NCI-H1417 treated with DMSO at 0.1 percent for 48 hours (cell line): ENCODE results near the gene GLUD1.
"Not testable (repeated sequence)": the region's sequence is repeated elsewhere in the genome, so short reads cannot be mapped to it uniquely, and the experiment has no call there.

Experiments
- DNase-seq: peaks from one replicate; lab custom pipeline; 2025; lab: John Stamatoyannopoulos, UW

GLUD1 gene

GRCh38 chr10:87089746-87090145, 4.9 kb downstream of the GLUD1 start:
- no peak for DNase-seq

DNA sequence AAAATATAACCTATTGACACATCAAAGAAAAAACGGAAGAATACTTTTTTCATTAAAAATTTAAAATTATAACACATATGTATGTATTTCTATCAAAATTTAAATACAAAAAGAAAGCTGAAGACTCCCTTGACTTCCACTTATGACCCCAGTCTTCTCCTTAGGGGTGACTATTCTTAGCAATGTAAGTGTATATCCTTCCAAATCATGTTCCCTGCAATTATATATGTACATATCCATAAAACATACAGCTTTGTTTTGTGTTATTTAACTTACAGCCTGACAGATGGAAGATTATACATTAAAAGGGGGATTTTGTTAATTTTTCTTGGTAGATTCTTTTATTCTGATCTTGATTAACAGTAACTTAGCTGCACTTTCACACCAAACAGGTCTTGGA, 9.1 kb downstream of the GLUD1 start:
- DNase-seq, result no peak

GRCh38 chr10:87084291-87084782, 10.3 kb downstream of the GLUD1 start:
- not testable (repeated sequence) for DNase-seq

GRCh38 chr10:87083576-87084290, 10.9 kb downstream of the GLUD1 start:
- DNase-seq, result not testable (repeated sequence)

DNA sequence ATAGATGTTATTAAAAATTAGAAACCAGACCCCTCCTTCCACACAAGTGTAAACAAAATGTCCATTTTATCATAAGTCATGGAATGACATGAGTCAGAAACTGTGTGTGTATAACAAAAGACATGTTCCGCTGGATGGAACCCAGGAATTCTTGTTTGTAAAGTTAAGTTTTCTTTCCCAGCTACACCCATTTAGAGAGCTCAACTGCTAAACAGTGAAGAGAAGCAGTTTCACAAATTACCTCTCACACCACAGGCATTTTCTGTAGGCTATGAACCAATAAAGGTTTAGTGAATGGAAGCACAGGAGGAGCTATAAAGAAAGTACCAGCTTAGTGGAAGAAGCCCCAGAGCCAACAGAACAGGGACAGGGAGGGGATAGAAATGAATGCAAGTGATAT, 12.4 kb downstream of the GLUD1 start:
- not testable (repeated sequence) for DNase-seq

DNA sequence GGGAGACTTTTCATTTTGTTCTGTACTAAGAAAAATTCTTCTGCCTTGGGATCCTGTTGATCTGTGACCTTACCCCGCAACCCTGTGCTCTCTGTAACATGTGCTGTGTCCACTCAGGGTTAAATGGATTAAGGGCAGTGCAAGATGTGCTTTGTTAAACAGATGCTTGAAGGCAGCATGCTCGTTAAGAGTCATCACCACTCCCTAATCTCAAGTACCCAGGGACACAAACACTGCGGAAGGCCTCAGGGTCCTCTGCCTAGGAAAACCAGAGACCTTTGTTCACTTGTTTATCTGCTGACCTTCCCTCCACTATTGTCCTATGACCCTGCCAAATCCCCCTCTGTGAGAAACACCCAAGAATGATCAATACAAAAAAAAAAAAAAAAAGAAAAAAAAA, 13.1 kb downstream of the GLUD1 start:
- DNase-seq, result not testable (repeated sequence)

DNA sequence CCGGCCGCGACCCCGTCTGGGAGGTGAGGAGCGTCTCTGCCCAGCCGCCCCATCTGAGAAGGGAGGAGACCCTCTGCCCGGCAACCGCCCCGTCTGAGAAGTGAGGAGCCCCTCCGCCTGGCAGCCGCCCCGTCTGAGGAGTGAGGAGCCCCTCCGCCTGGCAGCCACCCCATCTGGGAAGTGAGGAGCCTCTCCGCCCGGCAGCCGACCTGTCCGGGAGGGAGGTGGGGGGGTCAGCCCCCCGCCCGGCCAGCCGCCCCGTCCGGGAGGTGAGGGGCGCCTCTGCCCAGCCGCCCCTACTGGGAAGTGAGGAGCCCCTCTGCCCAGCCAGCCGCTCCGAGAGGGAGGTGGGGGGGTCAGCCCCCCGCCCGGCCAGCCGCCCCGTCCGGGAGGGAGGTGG, 14.0 kb downstream of the GLUD1 start:
- DNase-seq, result not testable (repeated sequence)

DNA sequence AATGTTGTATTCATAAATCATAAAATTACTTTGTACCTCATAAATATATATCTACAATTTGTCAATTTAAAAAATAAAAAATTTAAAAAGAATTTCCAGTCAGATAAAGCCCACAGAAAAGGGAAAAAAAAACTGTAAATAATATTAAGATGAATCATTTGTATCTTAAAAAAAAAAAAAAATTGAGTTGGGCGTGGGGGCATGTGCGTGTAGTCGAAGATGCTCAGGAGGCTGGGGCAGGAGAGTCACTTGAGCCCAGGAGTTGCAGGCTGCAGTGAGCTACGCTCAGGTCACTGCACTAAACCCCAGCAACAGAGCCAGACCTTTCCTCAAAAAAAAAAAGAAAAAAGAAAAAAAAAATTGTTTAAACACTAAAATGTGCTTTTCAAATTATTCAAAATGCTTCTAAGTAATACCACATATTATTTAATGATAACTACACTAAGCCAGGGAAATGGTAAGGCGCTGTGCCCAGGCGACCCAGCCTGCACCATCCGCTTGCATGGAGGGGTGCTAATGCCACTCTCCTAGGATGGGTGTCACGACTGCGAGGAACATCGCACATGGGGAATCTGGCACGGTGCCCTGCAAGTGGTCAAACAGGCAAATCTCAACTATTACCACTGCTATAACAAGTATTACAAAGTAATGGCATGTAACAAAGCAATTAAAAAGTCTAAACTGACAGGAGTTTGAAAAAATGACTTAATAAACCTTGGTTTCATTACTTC, 15.4 kb downstream of the GLUD1 start:
- DNase-seq, result no peak

DNA sequence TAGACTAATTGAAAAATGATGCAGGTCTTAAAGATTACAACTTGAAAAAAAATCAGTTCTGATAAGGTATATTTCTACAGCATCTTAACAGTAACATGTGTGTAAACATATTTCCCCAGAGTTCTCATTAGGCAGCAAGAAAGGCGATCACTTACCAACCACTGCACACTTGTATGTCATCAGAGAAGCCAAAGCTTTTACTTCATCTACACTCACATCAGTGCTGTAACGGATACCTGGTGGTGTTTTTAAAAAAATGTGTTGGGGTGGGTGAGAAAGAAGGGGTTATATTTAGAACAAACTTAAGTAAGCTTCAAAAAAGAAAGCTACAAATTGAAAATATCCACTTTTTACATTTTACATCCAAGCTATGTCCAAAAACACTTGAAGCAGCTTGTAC, 18.2 kb downstream of the GLUD1 start:
- not testable (repeated sequence) for DNase-seq

GRCh38 chr10:87072449-87072848, 22.2 kb downstream of the GLUD1 start:
- DNase-seq, result no peak

DNA sequence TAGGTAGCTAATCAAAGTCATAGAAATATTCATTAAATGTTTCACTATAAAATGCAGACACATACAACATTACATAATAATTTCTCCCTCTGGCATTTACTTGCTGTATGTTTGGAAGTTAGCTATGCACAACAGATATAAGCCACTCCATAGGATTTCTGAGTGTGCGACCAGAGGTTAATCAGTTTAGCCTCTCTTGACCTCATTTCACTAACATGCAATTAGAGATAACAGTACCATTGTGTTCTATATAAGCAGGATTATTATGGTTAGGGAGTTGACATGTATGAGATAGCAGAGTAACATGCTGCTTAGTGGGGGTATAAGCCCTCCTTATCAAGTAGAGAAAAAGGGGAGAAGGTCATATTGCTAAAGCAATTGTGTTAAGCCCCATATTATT, 26.4 kb downstream of the GLUD1 start:
- no peak for DNase-seq

DNA sequence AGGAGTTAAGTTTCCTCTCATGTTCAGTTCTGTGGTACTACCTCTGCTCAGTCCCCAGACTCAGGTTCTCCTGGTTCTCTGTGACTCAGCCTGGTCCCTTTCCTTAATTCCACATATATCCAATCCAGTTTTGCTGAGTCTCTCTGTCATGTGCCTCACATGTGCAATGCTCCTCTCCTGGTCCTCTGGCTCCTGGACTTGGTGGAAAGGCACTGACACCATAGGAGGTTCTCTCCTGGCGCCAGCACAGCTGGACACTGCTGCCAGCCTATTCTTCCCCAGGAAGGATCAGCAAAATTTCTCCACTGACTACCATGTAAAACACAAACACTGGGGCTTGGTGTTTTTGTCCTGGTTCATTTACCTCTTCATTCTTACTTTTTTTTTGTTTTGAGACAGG, 27.8 kb downstream of the GLUD1 start:
- DNase-seq, result no peak

- DNase-seq, result no peak
These were observed 28.5 kb downstream of the GLUD1 start for GRCh38 chr10:87066178-87066577.

- DNase-seq, result no peak
These were observed 30.0 kb downstream of the GLUD1 start for GRCh38 chr10:87064651-87065050.

GRCh38 chr10:87060280-87060928, 34.2 kb downstream of the GLUD1 start:
- no peak for DNase-seq

- DNase-seq, result no peak
These were observed 35.2 kb downstream of the GLUD1 start for GRCh38 chr10:87059401-87059800.

DNA sequence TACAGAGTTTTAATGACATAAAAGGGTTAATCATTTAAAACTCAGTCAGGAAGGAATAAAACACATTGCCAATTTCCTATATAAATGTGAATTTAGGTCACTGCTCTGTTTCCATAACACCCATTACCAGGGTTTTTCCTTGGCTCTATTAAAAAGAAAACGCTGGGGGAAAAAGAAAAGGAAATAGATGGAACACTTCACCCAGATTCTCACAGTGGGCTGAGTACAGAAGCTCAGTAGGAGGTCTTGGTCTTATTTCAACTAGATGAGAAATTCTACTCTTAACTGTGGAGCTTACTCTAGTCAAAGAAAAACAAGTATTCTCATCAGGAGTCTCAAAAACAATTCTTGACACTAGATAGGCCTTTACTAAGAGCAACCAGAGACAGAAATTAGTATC, 36.5 kb downstream of the GLUD1 start:
- DNase-seq, result no peak

- no peak for DNase-seq
These were observed 40.0 kb downstream of the GLUD1 start for GRCh38 chr10:87054373-87055295.

- no peak for DNase-seq
These were observed 41.0 kb downstream of the GLUD1 start for GRCh38 chr10:87053577-87054181.

DNA sequence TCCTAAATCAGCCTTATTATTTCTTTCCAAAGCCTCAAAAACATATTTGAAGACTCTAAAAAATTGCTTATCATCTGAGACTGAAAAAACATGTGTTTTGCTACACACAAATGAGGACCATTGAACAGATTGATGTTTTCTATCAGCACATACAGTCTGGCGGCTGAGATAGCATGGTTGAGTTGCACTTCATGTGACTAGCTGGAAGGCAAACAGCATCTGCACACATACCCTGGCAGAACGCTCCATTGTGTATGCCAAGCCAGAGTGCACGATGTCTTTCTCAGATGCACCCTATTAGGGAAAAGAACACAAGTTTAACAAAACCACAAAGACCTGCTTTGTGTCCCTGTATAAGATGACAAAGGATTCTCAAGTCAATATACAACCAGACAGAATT, 41.5 kb downstream of the GLUD1 start:
- no peak for DNase-seq

GRCh38 chr10:87045434-87045938, 49.2 kb downstream of the GLUD1 start:
- DNase-seq, result no peak
